ENCODE data around the gene CD163.
"Not testable (repeated sequence)": the region's sequence is repeated elsewhere in the genome, so short reads cannot be mapped to it uniquely, and the experiment has no call there.

The CD163 gene

GRCh38 chr12:7459973-7460372, 43.6 kb downstream of the CD163 start:
- Histone ChIP-seq H3K9me3 (ENCODE audit: control insufficient read depth in 1 of 2, low read length in 2 of 2) (no peaks in the 10 kb centered on the region), H3K27me3 (ENCODE audit: control insufficient read depth in 1 of 2, insufficient read depth in 2 of 2, low read length in 2 of 2) (no peaks in the 10 kb centered on the region), H3K4me1 (ENCODE audit: control insufficient read depth in 1 of 2, insufficient read depth in 2 of 2, low read length in 2 of 2) (no peaks in the 10 kb centered on the region), H3K27ac (ENCODE audit: low read depth, low read length) (no peak overlapping the region), H3K4me3 (ENCODE audit: low read depth in 1 of 2, low read length in 2 of 2) (no peak overlapping the region), H3K9ac (ENCODE audit: low read depth in 1 of 2, low read length in 2 of 2) (no peak overlapping the region), H3K36me3 (ENCODE audit: control insufficient read depth in 1 of 2, insufficient read depth in 2 of 2, low read length in 2 of 2) (no peaks in the 10 kb centered on the region)

- H3K4me3 ChIP-seq (ENCODE audit: low read depth in 1 of 2, low read length in 2 of 2): no peak overlapping the region
- no peaks in the 10 kb centered on the region for H3K9me3 ChIP-seq (ENCODE audit: control insufficient read depth in 1 of 2, low read length in 2 of 2)
- no peaks in the 10 kb centered on the region for H3K27me3 ChIP-seq (ENCODE audit: control insufficient read depth in 1 of 2, insufficient read depth in 2 of 2, low read length in 2 of 2)
- no peaks in the 10 kb centered on the region for H3K36me3 ChIP-seq (ENCODE audit: control insufficient read depth in 1 of 2, insufficient read depth in 2 of 2, low read length in 2 of 2)
- no peaks in the 10 kb centered on the region for H3K4me1 ChIP-seq (ENCODE audit: control insufficient read depth in 1 of 2, insufficient read depth in 2 of 2, low read length in 2 of 2)
- no peak overlapping the region for H3K9ac ChIP-seq (ENCODE audit: low read depth in 1 of 2, low read length in 2 of 2)
- no peak overlapping the region for H3K27ac ChIP-seq (ENCODE audit: low read depth, low read length)
Measured at GRCh38 chr12:7451756-7452155, 51.8 kb downstream of the CD163 start.

GRCh38 chr12:7450667-7451066, 52.9 kb downstream of the CD163 start:
- H3K27me3 ChIP-seq (ENCODE audit: control insufficient read depth in 1 of 2, insufficient read depth in 2 of 2, low read length in 2 of 2): no peaks in the 10 kb centered on the region
- no peaks in the 10 kb centered on the region for H3K36me3 ChIP-seq (ENCODE audit: control insufficient read depth in 1 of 2, insufficient read depth in 2 of 2, low read length in 2 of 2)

GRCh38 chr12:7448099-7448498, 55.5 kb downstream of the CD163 start:
- Histone ChIP-seq H3K9me3 (ENCODE audit: control insufficient read depth in 1 of 2, low read length in 2 of 2) (no peaks in the 10 kb centered on the region), H3K27ac (ENCODE audit: low read depth, low read length) (no peak overlapping the region), H3K36me3 (ENCODE audit: control insufficient read depth in 1 of 2, insufficient read depth in 2 of 2, low read length in 2 of 2) (no peaks in the 10 kb centered on the region), H3K9ac (ENCODE audit: low read depth in 1 of 2, low read length in 2 of 2) (no peak overlapping the region), H3K27me3 (ENCODE audit: control insufficient read depth in 1 of 2, insufficient read depth in 2 of 2, low read length in 2 of 2) (no peaks in the 10 kb centered on the region), H3K4me1 (ENCODE audit: control insufficient read depth in 1 of 2, insufficient read depth in 2 of 2, low read length in 2 of 2) (no peaks in the 10 kb centered on the region), H3K4me3 (ENCODE audit: low read depth in 1 of 2, low read length in 2 of 2) (no peak overlapping the region)

More at GRCh38 chr12:7450667-7451066, 52.9 kb downstream of the CD163 start:
- no peaks in the 10 kb centered on the region for H3K9me3 ChIP-seq (ENCODE audit: control insufficient read depth in 1 of 2, low read length in 2 of 2)
- no peak overlapping the region for H3K27ac ChIP-seq (ENCODE audit: low read depth, low read length)
- H3K4me3 ChIP-seq (ENCODE audit: low read depth in 1 of 2, low read length in 2 of 2): no peak overlapping the region
- no peaks in the 10 kb centered on the region for H3K4me1 ChIP-seq (ENCODE audit: control insufficient read depth in 1 of 2, insufficient read depth in 2 of 2, low read length in 2 of 2)
- no peak overlapping the region for H3K9ac ChIP-seq (ENCODE audit: low read depth in 1 of 2, low read length in 2 of 2)

- no peaks in the 10 kb centered on the region for H3K36me3 ChIP-seq (ENCODE audit: control insufficient read depth in 1 of 2, insufficient read depth in 2 of 2, low read length in 2 of 2)
- H3K4me1 ChIP-seq (ENCODE audit: control insufficient read depth in 1 of 2, insufficient read depth in 2 of 2, low read length in 2 of 2): no peaks in the 10 kb centered on the region
- no peaks in the 10 kb centered on the region for H3K27me3 ChIP-seq (ENCODE audit: control insufficient read depth in 1 of 2, insufficient read depth in 2 of 2, low read length in 2 of 2)
- no peaks in the 10 kb centered on the region for H3K9me3 ChIP-seq (ENCODE audit: control insufficient read depth in 1 of 2, low read length in 2 of 2)
- no peak overlapping the region for H3K27ac ChIP-seq (ENCODE audit: low read depth, low read length)
- no peak overlapping the region for H3K4me3 ChIP-seq (ENCODE audit: low read depth in 1 of 2, low read length in 2 of 2)
- H3K9ac ChIP-seq (ENCODE audit: low read depth in 1 of 2, low read length in 2 of 2): no peak overlapping the region
Measured at GRCh38 chr12:7444537-7444936, 59.0 kb downstream of the CD163 start.

GRCh38 chr12:7444076-7444475, 59.5 kb downstream of the CD163 start, which contains the start of gene CD163L1:
Gene CD163L1 (minus strand): TSS chr12:7444153. CDS start chr12:7444127, 26 bp downstream.
- Histone ChIP-seq H3K9ac (ENCODE audit: low read depth in 1 of 2, low read length in 2 of 2) (no peak within 1 kb of the TSS), H3K4me1 (ENCODE audit: control insufficient read depth in 1 of 2, insufficient read depth in 2 of 2, low read length in 2 of 2) (no peaks in the 10 kb centered on the region), H3K36me3 (ENCODE audit: control insufficient read depth in 1 of 2, insufficient read depth in 2 of 2, low read length in 2 of 2) (no peaks in the 10 kb centered on the region), H3K27me3 (ENCODE audit: control insufficient read depth in 1 of 2, insufficient read depth in 2 of 2, low read length in 2 of 2) (no peaks in the 10 kb centered on the region), H3K27ac (ENCODE audit: low read depth, low read length) (no peak within 1 kb of the TSS), H3K4me3 (ENCODE audit: low read depth in 1 of 2, low read length in 2 of 2) (no peak within 1 kb of the TSS), H3K9me3 (ENCODE audit: control insufficient read depth in 1 of 2, low read length in 2 of 2) (no peaks in the 10 kb centered on the region)

GRCh38 chr12:7441216-7441615, 62.4 kb downstream of the CD163 start:
- no peak overlapping the region for H3K9ac ChIP-seq (ENCODE audit: low read depth in 1 of 2, low read length in 2 of 2)
- no peaks in the 10 kb centered on the region for H3K9me3 ChIP-seq (ENCODE audit: control insufficient read depth in 1 of 2, low read length in 2 of 2)
- H3K27me3 ChIP-seq (ENCODE audit: control insufficient read depth in 1 of 2, insufficient read depth in 2 of 2, low read length in 2 of 2): no peaks in the 10 kb centered on the region
- no peaks in the 10 kb centered on the region for H3K36me3 ChIP-seq (ENCODE audit: control insufficient read depth in 1 of 2, insufficient read depth in 2 of 2, low read length in 2 of 2)
- no peak overlapping the region for H3K27ac ChIP-seq (ENCODE audit: low read depth, low read length)
- no peak overlapping the region for H3K4me3 ChIP-seq (ENCODE audit: low read depth in 1 of 2, low read length in 2 of 2)
- H3K4me1 ChIP-seq (ENCODE audit: control insufficient read depth in 1 of 2, insufficient read depth in 2 of 2, low read length in 2 of 2): no peaks in the 10 kb centered on the region

GRCh38 chr12:7439579-7440505, 63.7 kb downstream of the CD163 start:
- no peaks in the 10 kb centered on the region for H3K36me3 ChIP-seq (ENCODE audit: control insufficient read depth in 1 of 2, insufficient read depth in 2 of 2, low read length in 2 of 2)
- no peak overlapping the region for H3K27ac ChIP-seq (ENCODE audit: low read depth, low read length)
- H3K4me3 ChIP-seq (ENCODE audit: low read depth in 1 of 2, low read length in 2 of 2): peak overlapping the region in 1 of 2 donors; percentile 34
- no peaks in the 10 kb centered on the region for H3K27me3 ChIP-seq (ENCODE audit: control insufficient read depth in 1 of 2, insufficient read depth in 2 of 2, low read length in 2 of 2)
- no peak overlapping the region for H3K9ac ChIP-seq (ENCODE audit: low read depth in 1 of 2, low read length in 2 of 2)
- no peaks in the 10 kb centered on the region for H3K9me3 ChIP-seq (ENCODE audit: control insufficient read depth in 1 of 2, low read length in 2 of 2)
- no peaks in the 10 kb centered on the region for H3K4me1 ChIP-seq (ENCODE audit: control insufficient read depth in 1 of 2, insufficient read depth in 2 of 2, low read length in 2 of 2)

- H3K4me1 ChIP-seq (ENCODE audit: control insufficient read depth in 1 of 2, insufficient read depth in 2 of 2, low read length in 2 of 2); H3K27me3 ChIP-seq (ENCODE audit: control insufficient read depth in 1 of 2, insufficient read depth in 2 of 2, low read length in 2 of 2); H3K9ac ChIP-seq (ENCODE audit: low read depth in 1 of 2, low read length in 2 of 2); H3K27ac ChIP-seq (ENCODE audit: low read depth, low read length); H3K4me3 ChIP-seq (ENCODE audit: low read depth in 1 of 2, low read length in 2 of 2); H3K36me3 ChIP-seq (ENCODE audit: control insufficient read depth in 1 of 2, insufficient read depth in 2 of 2, low read length in 2 of 2); H3K9me3 ChIP-seq (ENCODE audit: control insufficient read depth in 1 of 2, low read length in 2 of 2): not testable (repeated sequence)
Measured at GRCh38 chr12:7438291-7438995, 65.1 kb downstream of the CD163 start.

GRCh38 chr12:7437494-7437893, 66.1 kb downstream of the CD163 start:
- not testable (repeated sequence) for H3K4me1 ChIP-seq (ENCODE audit: control insufficient read depth in 1 of 2, insufficient read depth in 2 of 2, low read length in 2 of 2); H3K27ac ChIP-seq (ENCODE audit: low read depth, low read length); H3K36me3 ChIP-seq (ENCODE audit: control insufficient read depth in 1 of 2, insufficient read depth in 2 of 2, low read length in 2 of 2); H3K9ac ChIP-seq (ENCODE audit: low read depth in 1 of 2, low read length in 2 of 2); H3K27me3 ChIP-seq (ENCODE audit: control insufficient read depth in 1 of 2, insufficient read depth in 2 of 2, low read length in 2 of 2); H3K9me3 ChIP-seq (ENCODE audit: control insufficient read depth in 1 of 2, low read length in 2 of 2); H3K4me3 ChIP-seq (ENCODE audit: low read depth in 1 of 2, low read length in 2 of 2)
